ENCODE data around the gene MRPL10. TPM values are rescaled to one million over a fixed set of nuclear protein-coding genes. Genes with fewer than 3 reads are reported as not detected.

MRPL10 gene
- total and polyA plus RNA-seq, 8 donors, result 16.8 to 35.2 (median 24.1) TPM

- WGBS, 2 donors, result 54 to 56% methylated on average over 23 of the region's 23 CpGs
- FAIRE-seq, result no peak
- H3K4me1 ChIP-seq, result peaks cover 0 to 6% (median 4%) of the 10 kb centered on the region in 3 donors
- peaks cover 3 to 20% (median 5%) of the 10 kb centered on the region in 4 donors for H3K27me3 ChIP-seq
- no peak for DNase-seq
- H3K9me3 ChIP-seq, result no peaks in the 10 kb centered on the region
- TF ChIP-seq, protein P1, sequence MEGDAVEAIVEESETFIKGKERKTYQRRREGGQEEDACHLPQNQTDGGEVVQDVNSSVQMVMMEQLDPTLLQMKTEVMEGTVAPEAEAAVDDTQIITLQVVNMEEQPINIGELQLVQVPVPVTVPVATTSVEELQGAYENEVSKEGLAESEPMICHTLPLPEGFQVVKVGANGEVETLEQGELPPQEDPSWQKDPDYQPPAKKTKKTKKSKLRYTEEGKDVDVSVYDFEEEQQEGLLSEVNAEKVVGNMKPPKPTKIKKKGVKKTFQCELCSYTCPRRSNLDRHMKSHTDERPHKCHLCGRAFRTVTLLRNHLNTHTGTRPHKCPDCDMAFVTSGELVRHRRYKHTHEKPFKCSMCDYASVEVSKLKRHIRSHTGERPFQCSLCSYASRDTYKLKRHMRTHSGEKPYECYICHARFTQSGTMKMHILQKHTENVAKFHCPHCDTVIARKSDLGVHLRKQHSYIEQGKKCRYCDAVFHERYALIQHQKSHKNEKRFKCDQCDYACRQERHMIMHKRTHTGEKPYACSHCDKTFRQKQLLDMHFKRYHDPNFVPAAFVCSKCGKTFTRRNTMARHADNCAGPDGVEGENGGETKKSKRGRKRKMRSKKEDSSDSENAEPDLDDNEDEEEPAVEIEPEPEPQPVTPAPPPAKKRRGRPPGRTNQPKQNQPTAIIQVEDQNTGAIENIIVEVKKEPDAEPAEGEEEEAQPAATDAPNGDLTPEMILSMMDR (IDR thresholded peaks at IDR 0.05), result no peak
- no peak overlapping the region for H3K4me3 ChIP-seq
- no peak for ATAC-seq
- intact Hi-C loops (cut with DNase I), result loop anchor here in 1 of 3 donors (10.0 kb wide), 1 partner anchor 167 kb away; no protein-coding TSS in a partner anchor
- H3K27ac ChIP-seq, result no peak overlapping the region
- no peaks in the 10 kb centered on the region for H3K36me3 ChIP-seq
Measured at GRCh38 chr17:47848198-47848513, 16.8 kb upstream of the MRPL10 start.

- Histone ChIP-seq H3K4me3 (no peak overlapping the region), H3K27me3 (peaks cover 0 to 14% (median 2%) of the 10 kb centered on the region in 4 donors), H3K27ac (no peak overlapping the region), H3K36me3 (no peaks in the 10 kb centered on the region), H3K4me1 (peaks cover 0 to 9% (median 8%) of the 10 kb centered on the region in 3 donors), H3K9me3 (no peaks in the 10 kb centered on the region)
- intact Hi-C loops (cut with DNase I), result loop anchor here in 1 of 3 donors (10.0 kb wide), 1 partner anchor 167 kb away; no protein-coding TSS in a partner anchor
- no peak for ATAC-seq
- peak in 1 of 6 donors; percentile 71 for DNase-seq
- TF ChIP-seq, protein P1 (IDR thresholded peaks at IDR 0.05), result no peak
- FAIRE-seq, result no peak
- 15 to 35% methylated on average over 55 to 71 of the region's 71 CpGs for WGBS, 2 donors
Measured at GRCh38 chr17:47847341-47848197, 16.2 kb upstream of the MRPL10 start.

- Histone ChIP-seq H3K4me1 (peaks cover 5 to 16% (median 14%) of the 10 kb centered on the region in 3 donors), H3K36me3 (no peaks in the 10 kb centered on the region), H3K4me3 (no peak overlapping the region), H3K27me3 (peaks cover 0 to 7% (median 2%) of the 10 kb centered on the region in 4 donors), H3K27ac (no peak overlapping the region), H3K9me3 (no peaks in the 10 kb centered on the region)
- peak in 1 of 6 donors; percentile 81 for DNase-seq
- ATAC-seq, result no peak
- intact Hi-C loops (cut with DNase I), result loop anchor here in 1 of 3 donors (10.0 kb wide), 1 partner anchor 168 kb away; no protein-coding TSS in a partner anchor
- FAIRE-seq, result no peak
- TF ChIP-seq, protein P1 (IDR thresholded peaks at IDR 0.05), result no peak
- WGBS, 2 donors, result 19 to 35% methylated on average over 25 to 31 of the region's 31 CpGs
Measured at GRCh38 chr17:47846716-47847340, 15.5 kb upstream of the MRPL10 start.

DNA sequence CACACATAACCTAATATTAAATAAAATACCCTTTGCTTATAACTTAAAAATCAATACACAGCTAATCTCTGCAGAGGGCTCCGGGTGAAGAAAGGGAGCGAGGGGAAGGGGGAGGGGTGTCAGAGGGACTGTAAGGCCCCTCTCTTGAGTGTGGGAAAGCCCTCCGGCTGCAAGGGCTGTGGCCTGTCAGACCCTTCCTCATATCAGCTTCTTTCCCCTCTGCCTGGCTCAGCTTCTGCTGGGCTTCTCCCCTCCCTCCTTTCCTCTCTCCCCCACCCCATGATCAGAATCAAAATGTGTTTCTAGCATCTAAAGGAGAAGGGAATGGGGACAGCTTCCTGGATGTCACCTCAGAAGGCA is 14.4 kb upstream of the MRPL10 start:
- Histone ChIP-seq H3K36me3 (no peaks in the 10 kb centered on the region), H3K4me3 (no peak overlapping the region), H3K9me3 (no peaks in the 10 kb centered on the region), H3K27ac (no peak overlapping the region), H3K27me3 (peaks cover 0 to 7% (median 2%) of the 10 kb centered on the region in 4 donors), H3K4me1 (peaks cover 8 to 21% (median 20%) of the 10 kb centered on the region in 3 donors)
- DNase-seq, result no peak
- intact Hi-C loops (cut with DNase I), result loop anchor here in 1 of 3 donors (10.0 kb wide), 1 partner anchor 169 kb away; no protein-coding TSS in a partner anchor
- 63 to 76% methylated on average over 3 of the region's 3 CpGs for WGBS, 2 donors
- TF ChIP-seq, protein P1 (IDR thresholded peaks at IDR 0.05), result no peak
- ATAC-seq, result no peak
- no peak for FAIRE-seq

Measured in pancreas (tissue), 10 donors.